Erythroblast (primary cell): ENCODE results near the gene DCAF10.

Experiments
- GATA1 ChIP-seq: IDR thresholded peaks from 2 replicates; pipeline ENCODE4 v1.6.1; 2011; ENCODE audit warnings: low read depth, mild to moderate bottlenecking, control low read depth, low read length, moderate library complexity
- POLR2A ChIP-seq: IDR thresholded peaks from 2 replicates; pipeline ENCODE4 v1.6.1; 2011; ENCODE audit warnings: mild to moderate bottlenecking, low read length

- TF ChIP-seq POLR2A, result no peak
- TF ChIP-seq GATA1, result no peak
These were observed 104.5 kb downstream of the DCAF10 start for GRCh38 chr9:37905131-37905505.
